Mesenteric fat pad (tissue), 1 donor: ENCODE results near the gene RWDD2A. TPM values are rescaled to one million over a fixed set of nuclear protein-coding genes. Genes with fewer than 3 reads are reported as not detected.

Source experiments
- DNase-seq: peaks from one replicate; pipeline ENCODE4 v3.0.0-alpha.2; 2020; ENCODE audit warnings: low spot score
- total RNA-seq: library from RNA; stranded (reverse); fragmentation: NEBNext Ultra II Directional; extraction: Animal tissue kit (Norgen Biotek cat#: 25700); gene quantifications from one replicate; pipeline ENCODE4 v1.2.1, GENCODE V29; 2021
- donor health status: DM: yes; HTN: yes; CAD: no.

The RWDD2A gene
- total RNA-seq, 1 donor from 2014 or later = 5.7 TPM

DNA sequence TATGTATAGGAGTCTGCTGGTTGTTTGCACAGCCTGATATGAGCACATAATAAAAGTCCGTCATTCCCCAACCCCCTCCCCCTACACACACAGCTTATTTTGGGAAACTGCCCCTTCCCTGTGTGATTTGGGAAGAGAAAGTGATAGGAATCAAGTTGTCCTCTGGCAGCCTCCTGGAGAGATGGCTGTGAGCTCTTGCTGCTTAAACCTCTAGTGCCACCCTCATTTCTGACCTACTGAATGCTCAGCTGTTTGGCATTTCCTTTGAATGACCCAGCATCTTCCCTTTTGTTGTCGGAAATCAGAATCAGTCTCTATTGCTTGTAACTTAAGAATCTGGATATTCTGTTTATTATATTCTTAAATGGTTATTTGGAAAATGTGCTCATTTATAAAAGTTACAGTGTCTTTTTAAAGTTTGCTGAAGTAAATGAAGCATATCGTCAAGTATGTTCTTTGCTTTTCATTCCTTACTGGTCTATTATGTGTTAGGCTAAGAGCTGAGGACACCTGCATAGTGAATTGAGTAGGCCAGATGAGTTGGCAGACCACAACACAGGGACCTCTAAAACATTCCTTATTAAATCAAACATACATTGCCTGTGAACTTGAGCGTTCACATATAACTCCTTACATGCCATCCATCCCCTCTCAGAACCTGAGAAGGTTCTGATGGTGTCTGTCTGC, 5.5 kb downstream of the RWDD2A start:
- no peak for DNase-seq

DNA sequence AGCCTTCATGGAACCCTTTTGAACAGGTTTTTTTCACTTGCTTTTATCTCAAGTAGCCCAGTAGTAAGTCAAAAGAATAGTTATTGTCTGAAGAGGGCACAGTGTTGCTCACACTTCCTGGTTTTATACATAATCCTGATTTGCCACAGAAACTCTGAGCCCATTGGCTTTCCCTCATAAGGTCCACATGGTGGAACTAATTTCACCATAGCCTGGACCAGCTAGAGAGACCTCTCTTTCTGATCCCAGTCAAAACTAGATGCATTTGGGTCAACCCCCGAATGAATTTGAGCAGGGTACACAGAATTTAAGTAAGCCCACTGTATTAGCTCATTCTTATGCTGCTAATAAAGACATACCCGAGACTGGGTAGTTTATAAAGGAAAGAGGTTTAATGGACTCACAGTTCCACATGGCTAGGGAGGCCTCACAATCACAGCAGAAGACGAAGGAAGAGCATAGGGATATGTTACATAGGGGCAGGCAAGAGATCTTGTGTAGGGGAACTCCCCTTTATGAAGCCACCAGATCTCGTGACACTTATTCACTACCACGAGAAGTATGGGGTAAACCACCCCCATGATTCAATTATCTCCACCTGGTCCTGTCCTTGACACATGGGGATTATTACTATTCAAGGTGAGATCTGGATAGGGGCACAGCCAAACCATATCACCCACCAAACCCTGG, 6.2 kb downstream of the RWDD2A start:
- DNase-seq = no peak

DNA sequence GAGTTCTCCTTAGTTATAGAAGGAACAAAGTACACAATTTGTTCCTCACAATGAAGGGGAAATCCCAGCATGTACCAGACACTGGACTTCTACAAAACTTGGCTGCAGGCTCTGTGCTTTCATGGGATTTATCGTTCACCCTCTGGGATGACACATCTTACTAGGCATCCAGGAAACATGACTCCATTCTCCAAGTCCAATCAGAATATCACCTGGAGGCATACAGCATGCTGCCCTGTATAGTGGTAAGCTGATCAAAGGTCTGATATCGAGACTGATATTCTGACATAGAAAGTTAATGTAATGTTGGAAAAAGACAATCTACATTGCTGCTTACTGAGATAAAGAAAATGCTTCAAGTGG, 6.7 kb downstream of the RWDD2A start:
- DNase-seq = no peak

DNA sequence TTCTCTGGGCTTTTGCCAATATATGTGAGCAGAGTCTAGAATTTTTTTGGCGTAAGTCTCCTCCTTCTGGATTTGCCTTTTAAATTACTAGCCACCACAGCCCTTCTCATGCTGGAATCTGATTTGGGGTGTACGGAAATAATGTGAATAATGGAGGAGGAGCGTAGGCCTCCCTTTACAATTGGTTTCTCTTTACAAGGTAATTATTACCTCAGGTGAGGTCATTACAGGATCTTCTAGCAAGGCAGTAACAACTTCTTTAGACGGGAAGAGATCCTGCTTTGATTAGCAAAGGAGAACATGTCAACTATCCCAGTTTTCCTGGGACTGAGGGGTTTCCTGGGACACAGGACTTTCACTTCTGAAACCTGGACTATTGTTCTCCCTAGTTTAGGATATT, 8.9 kb downstream of the RWDD2A start:
- DNase-seq = no peak

DNA sequence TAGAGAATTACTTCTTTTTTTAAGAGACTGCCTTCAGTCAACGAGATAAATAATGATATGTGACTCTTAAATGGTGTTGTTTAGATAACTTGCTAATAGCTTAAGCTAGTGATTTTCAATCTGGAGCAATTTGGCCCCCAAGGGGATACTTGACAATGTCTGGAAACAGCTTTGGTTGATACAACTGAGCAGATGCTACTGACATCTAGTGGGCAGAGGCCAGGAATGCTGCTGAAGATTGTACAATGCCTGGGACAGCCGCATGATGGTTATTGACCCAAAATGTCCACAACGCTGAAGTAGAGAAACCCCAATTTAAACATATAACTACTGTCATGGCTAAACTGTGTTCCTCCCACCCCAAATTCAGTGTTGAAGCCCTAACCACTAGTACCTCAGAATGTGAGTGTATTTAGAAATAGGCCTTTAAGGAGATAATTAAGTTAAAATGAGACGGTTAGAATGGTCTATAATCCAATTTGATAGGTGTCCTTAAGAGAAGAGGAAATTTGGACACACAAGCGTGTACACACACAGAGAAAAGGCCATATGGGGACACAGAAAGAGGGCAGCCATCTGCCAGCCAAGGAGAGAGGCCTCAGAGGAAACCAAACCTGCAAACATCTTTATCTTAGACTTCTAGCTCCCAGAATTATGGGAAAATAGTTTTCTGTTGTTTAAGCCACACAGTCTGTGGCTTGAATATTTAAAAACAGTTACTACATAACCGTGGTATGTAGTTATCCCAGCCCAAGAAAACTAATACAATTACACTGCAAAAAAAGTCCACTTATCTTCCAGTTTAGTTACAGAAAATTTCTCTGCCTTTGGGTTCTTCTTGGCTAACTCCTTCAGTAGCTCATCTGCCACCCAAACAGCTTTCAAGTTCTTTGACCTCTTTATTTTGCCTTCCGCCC, 22.2 kb downstream of the RWDD2A start:
- no peak for DNase-seq

DNA sequence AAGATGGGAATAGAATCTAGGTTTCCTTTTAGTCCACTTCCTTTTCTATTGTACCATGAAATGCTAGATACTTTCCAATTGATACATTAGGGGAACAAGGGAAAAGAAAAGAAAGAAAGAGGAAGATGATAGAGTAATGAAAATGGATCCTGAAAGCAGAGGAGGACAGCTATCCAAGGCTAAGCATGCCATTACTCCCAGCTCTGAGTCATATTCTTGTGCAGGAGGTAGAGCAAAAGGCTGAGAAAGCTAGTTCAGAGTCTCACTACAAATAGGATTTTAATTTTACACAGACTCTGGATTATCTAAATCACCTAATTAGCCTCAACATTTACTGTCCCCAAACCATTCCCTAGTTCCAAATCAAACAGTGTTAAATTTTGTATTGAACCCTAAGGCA, 23.6 kb downstream of the RWDD2A start:
- no peak for DNase-seq

DNA sequence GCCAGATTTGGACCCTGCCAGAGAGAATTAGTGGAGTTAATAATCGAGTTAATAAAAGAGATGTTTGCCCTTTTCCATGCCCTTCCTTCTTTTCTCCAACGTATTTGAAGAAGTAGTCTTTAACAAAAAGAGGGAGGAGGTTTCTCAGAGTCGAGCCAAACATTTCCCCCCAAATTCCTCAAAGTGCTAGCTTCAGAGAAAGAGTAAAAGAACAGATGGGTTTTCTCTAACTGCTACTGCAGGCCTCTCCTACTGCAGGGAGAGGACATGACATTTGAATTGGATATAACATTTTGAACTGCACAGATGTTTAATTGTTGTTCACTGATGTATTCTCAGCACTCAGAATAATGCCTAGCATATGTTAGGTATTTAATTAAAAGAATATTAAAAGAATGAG, 25.5 kb downstream of the RWDD2A start:
- no peak for DNase-seq

DNA sequence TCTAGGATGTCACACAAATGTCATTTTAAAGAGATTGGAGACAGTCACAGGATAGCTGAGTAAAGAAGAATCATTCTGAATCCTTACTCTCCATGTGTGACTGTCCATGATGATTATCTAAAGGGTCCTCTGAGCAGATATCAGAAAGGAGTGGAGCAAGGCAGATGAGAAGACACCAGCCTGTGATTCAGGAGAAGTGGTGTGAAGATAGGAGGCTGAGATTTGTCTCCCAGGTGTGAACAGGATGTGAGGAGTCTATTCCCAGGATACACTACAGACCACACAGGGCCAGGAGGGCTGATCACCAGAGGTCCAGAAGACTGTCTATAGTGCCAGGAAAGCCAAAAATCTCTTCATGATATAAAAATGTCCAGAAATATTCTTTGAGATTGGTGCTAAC, 27.0 kb downstream of the RWDD2A start:
- no peak for DNase-seq

DNA sequence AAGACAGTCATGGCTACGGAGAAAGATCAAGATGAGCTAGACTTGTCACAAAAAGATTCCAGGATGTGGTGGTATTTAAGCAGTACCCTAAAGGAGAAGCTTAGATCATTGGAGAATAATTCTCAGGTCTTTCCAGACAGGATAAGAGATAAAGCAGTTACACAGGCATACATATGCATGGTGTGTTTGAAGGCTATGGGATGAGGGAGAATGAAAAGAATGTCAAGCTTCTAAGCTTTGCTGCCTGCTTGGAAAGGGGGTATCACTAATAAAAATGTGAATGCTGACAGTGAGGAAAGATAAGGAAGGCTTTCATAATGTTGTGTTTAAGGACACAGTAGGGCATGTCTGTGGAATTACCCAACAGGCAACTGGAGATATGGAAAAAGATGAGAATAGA, 28.1 kb downstream of the RWDD2A start:
- DNase-seq = no peak

DNA sequence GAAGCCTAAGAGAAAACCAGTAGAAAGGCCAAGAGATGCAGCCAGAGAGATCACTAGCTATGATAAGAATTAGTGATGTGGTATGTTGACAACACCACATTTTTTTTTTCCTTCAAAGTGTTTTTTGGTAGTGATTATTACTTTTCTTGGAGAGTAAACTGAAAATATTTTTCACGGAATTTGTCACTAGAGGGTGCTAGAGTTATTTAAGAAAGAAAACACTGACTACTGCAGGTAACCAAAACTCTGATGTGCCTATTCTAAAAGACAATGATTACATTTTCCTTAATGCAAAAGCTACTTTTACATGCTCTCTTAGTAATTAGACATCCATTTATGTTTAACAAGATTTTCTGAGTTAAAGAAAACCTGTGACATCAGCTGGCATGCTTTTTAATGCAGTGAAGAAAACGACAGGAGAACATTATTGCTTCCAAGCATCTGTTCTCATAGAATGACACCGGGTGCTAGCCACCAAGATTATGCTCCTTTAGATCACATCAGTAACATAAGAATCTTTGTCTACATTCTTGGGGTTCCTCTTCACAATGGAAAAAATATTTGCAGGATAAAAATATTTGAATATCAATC, 28.8 kb downstream of the RWDD2A start:
- DNase-seq = no peak

DNA sequence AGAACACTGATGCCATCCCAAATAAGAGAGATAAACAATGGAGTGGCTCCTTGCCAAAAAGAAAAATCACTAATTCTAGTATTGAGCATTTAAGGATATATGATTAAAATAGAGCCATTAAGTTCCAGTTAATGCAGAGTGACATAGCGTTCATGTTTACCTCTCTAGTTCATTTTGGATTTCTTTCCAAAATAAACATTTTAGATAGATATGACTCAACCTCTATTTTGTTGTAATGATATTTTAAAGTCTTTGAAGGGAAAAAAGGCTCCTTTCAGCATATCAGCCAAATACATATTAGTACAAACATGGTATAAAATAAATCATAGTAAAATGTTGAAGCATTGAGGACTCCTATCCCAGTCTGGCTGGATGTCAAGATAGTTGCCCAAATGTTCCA, 33.4 kb downstream of the RWDD2A start:
- DNase-seq = no peak

DNA sequence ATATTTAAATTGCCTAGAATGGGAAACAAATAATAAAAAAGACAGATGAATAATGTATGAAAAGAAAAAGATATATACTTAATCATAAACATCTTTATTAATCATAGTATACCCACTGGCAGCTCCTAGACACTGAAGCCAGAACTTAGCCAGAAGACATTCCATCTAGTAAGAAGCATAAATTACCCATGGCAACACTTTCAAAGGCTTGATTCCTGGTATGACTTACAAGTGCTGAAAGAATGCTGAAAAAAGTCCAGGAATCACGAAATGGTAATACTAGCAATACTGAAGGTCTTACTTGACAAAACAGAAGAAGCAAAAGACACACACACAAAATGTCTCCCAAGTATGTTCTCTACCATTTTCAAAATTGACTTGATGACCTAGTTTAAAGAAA, 38.0 kb downstream of the RWDD2A start:
- no peak for DNase-seq

DNA sequence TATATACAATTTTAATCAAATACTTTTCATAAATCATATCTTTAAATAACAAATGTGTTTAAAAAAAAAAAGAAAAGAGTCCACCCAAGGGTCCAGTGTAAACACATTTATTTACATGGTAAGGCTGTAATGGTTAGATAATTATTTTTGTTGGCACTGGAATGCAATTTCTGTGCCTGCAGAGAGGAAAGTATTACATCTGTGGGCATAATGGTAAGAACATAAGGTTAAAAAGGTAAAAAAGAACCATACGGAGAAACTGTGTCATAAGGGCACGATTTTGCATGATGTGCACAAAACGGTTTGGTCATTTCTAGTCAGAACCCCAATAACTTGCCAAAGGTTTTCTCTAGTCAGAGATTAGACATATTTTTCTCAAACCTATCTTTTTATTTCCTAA, 54.3 kb downstream of the RWDD2A start:
- no peak for DNase-seq

Other genes with a start within 250 kb of the RWDD2A start
- 4.2 TPM for gene UBE3D, start 127.5 kb upstream of the RWDD2A start, total RNA-seq
- gene DOP1A, start 125.7 kb upstream of the RWDD2A start, total RNA-seq = 17.1 TPM
- gene PGM3, start 92 bp upstream of the RWDD2A start, total RNA-seq = 146 TPM
- 31.7 TPM for gene ME1, start 237.7 kb downstream of the RWDD2A start, total RNA-seq